ENCODE data around the gene PAPPA2. TPM values are rescaled to one million over a fixed set of nuclear protein-coding genes. Genes with fewer than 3 reads are reported as not detected.

Gene PAPPA2
- total RNA-seq, 2 experiments from 2014 or later, result 0.08 TPM

DNA sequence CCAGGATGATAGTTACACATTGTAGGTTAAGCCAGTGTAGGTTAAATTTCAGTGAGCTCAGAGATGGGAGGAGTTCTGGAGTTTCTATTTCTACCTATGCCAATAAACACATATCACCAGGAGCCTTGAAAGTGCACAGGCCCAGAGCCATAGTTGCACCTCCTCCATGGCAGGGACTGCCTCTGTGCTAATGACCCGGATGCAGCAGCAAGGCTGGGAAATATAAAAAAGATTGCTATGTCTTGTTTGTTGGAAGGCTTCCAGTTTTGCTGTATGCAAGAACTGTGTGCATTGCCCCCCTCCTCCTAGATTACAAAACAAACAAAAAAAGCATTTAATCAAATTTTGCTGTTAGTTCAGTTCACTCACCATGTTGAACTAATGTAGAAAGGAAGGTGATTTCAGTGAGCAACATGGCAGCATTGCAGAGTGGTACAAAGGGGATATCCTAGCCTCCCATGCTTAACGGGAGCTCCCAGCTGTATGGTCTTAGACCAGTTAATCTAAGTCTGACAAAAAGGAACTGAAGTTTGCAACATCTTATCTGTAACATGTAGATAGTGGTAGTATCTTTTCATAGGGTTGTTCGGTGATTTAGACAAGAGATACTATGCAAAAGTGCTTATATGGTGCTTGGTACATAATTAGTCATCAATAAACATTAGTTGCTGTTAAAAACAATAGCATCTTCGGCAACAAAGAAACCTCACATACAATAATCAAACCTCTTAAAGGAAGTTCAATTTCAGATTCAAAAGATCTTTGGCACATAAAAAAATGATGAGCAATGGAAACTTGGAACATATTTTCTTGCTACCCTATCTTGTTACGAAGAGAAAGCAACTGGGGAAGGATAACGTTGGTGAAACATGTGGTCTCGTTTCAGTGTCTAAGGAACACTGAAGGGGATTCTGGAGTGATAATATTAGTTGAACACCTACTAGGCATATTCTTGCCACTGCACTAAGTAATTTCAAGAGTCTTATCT, 392.1 kb downstream of the PAPPA2 start:
- ChIA-PET POLR2A (no interaction called here), CTCF (no interaction called here)
- H3K27ac Mint-ChIP-seq, result no peak overlapping the region
- H3K27me3 Mint-ChIP-seq, result no peaks in the 10 kb centered on the region
- peaks cover 2% of the 10 kb centered on the region for H3K9me3 Mint-ChIP-seq
- no peaks in the 10 kb centered on the region for H3K4me1 Mint-ChIP-seq
- no peak for DNase-seq
- no peak overlapping the region for H3K4me3 Mint-ChIP-seq
- no peaks in the 10 kb centered on the region for H3K36me3 Mint-ChIP-seq (ENCODE audit: low read depth)

DNA sequence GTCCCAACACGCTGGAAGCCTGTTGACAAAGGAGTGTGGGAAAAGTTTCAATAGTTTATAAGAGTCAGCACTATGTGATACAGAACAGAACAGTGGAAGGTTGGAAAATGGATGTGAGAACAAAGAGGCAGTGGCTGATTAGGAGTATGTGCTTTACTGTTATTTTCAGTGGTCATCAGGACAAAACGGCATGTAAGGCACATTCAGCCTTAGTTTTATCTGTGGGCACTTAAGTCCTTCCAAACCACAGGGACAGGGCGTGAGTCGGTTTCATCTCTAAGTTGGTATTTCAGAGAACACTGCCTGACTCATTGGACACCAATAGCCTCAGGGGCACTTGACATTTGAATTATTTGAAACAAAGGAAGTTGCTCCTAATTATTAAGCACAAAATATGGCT, 394.7 kb downstream of the PAPPA2 start:
- CTCF ChIA-PET, result no interaction called here
- no peaks in the 10 kb centered on the region for H3K36me3 Mint-ChIP-seq (ENCODE audit: low read depth)
- H3K9me3 Mint-ChIP-seq, result peaks cover 2% of the 10 kb centered on the region
- H3K27me3 Mint-ChIP-seq, result no peaks in the 10 kb centered on the region
- POLR2A ChIA-PET, result no interaction called here
- DNase-seq, result no peak
- no peak overlapping the region for H3K4me3 Mint-ChIP-seq
- H3K4me1 Mint-ChIP-seq, result no peaks in the 10 kb centered on the region
- no peak overlapping the region for H3K27ac Mint-ChIP-seq

DNA sequence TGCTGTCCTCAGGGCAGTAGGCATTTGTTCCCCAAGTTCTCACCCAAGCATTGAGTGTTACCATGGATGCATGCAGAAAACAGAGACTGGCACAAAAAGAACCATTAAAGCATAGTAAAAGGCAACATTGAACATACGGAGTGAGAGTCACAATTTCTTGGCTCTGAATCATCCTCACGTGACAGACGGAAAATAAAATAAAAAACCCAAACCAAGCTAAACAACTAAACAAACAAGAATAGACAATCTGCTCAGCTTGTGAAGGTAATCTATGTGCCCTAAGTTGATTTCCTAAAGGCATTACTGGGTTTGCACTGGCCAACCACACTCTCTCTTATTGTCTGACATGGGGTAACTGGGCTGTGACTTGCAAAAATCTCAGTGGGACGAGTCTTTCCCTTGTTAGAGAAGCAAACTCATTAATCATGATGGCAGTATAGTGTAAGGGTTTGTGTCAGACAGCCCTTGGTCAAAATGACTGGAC, 395.5 kb downstream of the PAPPA2 start:
- H3K9me3 Mint-ChIP-seq, result peaks cover 2% of the 10 kb centered on the region
- H3K4me1 Mint-ChIP-seq, result no peaks in the 10 kb centered on the region
- H3K27me3 Mint-ChIP-seq, result no peaks in the 10 kb centered on the region
- ChIA-PET CTCF (no interaction called here), POLR2A (no interaction called here)
- H3K27ac Mint-ChIP-seq, result no peak overlapping the region
- no peak for DNase-seq
- H3K4me3 Mint-ChIP-seq, result no peak overlapping the region
- H3K36me3 Mint-ChIP-seq (ENCODE audit: low read depth), result no peaks in the 10 kb centered on the region

DNA sequence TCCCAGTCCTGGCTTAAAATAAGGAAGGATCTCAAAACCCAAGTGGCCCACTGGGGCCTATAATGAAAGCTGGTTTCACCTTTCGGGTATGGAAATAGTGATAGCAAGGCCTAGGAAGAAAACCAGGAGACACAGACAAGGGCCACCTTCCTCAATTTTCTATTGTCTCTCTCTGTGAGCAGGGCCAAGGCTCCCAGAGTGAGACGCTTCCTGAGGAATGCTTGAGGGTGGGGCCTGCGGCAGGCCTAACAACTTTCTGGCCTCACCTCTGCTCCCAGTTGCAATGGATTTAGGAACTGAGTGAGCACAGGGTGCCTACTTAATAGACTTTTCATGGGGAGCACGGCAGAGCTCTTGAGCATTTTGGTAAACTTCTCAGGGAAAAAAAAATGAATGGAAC, 400.6 kb downstream of the PAPPA2 start:
- H3K4me3 Mint-ChIP-seq, result no peak overlapping the region
- POLR2A ChIA-PET, result no interaction called here
- H3K36me3 Mint-ChIP-seq (ENCODE audit: low read depth), result no peaks in the 10 kb centered on the region
- CTCF ChIA-PET, result interaction anchor here (1.3 kb wide), 1 partner anchor 1082 kb away, joined by 4 read pairs; no protein-coding TSS in a partner anchor
- H3K27ac Mint-ChIP-seq, result no peak overlapping the region
- no peak for DNase-seq
- no peaks in the 10 kb centered on the region for H3K27me3 Mint-ChIP-seq
- H3K9me3 Mint-ChIP-seq, result no peaks in the 10 kb centered on the region
- no peaks in the 10 kb centered on the region for H3K4me1 Mint-ChIP-seq

DNA sequence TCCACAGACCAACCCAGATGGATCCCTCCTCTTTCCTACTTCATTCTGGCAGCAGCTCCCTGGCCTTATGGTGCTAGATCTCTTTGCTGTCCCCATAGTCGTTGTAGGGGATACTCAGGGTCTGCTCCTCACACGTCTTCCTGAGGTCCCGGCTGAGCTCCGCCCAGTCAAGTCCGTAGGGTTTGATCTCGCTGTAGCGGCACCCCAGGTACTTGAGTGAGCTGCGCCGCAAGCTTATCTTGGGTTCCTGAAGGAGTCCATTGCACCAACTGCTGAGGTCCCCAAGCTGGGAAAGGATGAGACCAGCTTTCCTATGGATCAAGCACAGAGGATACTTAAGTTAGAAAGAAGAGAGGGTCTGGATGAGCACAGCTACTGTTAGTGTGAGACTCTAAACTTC, 401.2 kb downstream of the PAPPA2 start:
- DNase-seq, result no peak
- H3K27ac Mint-ChIP-seq, result no peak overlapping the region
- H3K9me3 Mint-ChIP-seq, result no peaks in the 10 kb centered on the region
- ChIA-PET CTCF (no interaction called here), POLR2A (no interaction called here)
- H3K27me3 Mint-ChIP-seq, result no peaks in the 10 kb centered on the region
- H3K4me1 Mint-ChIP-seq, result no peaks in the 10 kb centered on the region
- H3K36me3 Mint-ChIP-seq (ENCODE audit: low read depth), result no peaks in the 10 kb centered on the region
- no peak overlapping the region for H3K4me3 Mint-ChIP-seq

DNA sequence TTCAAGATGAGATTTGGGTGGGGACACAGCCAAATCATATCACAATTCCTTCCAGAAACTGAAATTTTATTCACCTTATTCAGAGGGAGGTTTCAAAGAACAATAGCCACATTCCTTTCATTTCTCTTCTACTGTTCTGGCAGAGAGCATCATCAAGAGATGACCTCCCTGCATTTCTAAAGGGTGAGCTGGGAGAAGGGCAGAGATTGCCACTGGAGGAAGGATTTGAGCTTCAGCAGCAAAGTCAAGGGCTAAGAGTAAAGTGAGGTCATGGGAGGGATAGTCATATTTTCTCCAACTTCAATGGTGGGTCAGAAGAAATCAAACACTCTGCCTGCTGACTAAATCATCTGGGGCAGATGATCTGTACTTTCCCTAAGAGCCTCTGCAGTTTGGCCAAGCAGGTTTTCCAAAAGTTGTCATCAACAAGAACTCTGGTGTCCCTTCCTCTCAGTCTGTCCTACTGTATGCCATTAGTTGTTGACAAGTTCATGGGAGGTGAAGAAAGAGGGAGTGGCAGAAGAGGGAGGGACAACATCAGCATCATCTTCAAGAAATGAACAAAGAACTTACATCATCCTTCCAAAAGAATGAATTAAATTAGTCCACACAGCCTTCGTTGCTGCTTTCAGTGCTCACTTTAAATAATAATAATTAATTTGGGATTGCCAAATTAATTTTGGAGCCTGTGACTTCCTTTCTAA, 403.2 kb downstream of the PAPPA2 start:
- no peaks in the 10 kb centered on the region for H3K9me3 Mint-ChIP-seq
- POLR2A ChIA-PET, result no interaction called here
- H3K27ac Mint-ChIP-seq, result no peak overlapping the region
- no peaks in the 10 kb centered on the region for H3K4me1 Mint-ChIP-seq
- no peak overlapping the region for H3K4me3 Mint-ChIP-seq
- no peaks in the 10 kb centered on the region for H3K36me3 Mint-ChIP-seq (ENCODE audit: low read depth)
- DNase-seq, result no peak
- H3K27me3 Mint-ChIP-seq, result no peaks in the 10 kb centered on the region
- CTCF ChIA-PET, result no interaction called here

DNA sequence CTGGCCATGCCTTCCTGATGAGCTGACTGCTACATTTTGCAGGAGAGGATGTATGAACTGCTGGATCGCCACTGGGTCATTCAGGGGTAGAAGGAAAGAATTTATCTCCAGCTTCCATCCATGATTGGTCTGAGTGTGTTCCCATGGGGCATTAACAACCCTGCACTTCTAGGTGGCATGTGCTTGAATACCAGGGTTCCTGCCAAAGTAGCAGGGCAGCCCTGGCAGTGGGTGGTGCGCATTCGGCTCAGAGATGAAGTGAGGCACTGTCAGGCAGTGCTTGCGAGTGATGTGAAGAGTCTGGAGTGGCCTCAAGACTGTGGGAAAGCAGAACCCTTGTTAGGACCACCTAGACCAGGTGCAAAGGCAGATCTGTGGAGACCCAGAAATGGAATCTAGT, 406.6 kb downstream of the PAPPA2 start:
- Mint-ChIP-seq H3K9me3 (no peaks in the 10 kb centered on the region), H3K4me3 (no peak overlapping the region), H3K27me3 (no peaks in the 10 kb centered on the region), H3K36me3 (ENCODE audit: low read depth) (no peaks in the 10 kb centered on the region), H3K4me1 (no peaks in the 10 kb centered on the region), H3K27ac (no peak overlapping the region)
- POLR2A ChIA-PET, result no interaction called here
- no peak for DNase-seq
- CTCF ChIA-PET, result no interaction called here

DNA sequence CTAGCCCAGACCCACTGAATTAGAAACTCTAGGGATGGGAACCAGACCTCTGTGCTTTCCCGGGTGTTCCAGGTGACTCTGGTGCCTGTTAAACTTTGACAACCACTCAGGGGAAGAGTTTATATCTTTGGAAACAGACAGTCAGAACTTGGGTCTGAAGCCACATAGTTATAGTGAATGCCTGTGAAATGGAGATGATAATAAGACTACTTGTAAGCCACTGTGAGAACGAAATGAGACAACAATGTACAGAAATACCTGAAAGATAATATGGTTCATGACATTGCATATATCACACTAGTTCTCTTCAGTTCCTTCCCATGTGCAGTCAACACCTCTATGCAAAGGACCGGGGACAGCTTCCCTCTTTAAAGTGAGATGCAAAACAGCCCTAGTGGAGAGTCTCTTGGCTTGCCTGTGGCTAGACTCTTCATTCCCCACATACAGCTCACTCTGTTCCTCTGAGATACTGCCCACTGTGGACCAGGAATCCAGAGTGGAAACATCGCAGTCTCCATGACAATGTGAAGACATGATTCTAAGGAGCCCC, 414.1 kb downstream of the PAPPA2 start:
- POLR2A ChIA-PET, result no interaction called here
- H3K36me3 Mint-ChIP-seq (ENCODE audit: low read depth), result no peaks in the 10 kb centered on the region
- H3K9me3 Mint-ChIP-seq, result no peaks in the 10 kb centered on the region
- H3K4me3 Mint-ChIP-seq, result no peak overlapping the region
- H3K27ac Mint-ChIP-seq, result no peak overlapping the region
- no peaks in the 10 kb centered on the region for H3K27me3 Mint-ChIP-seq
- no peaks in the 10 kb centered on the region for H3K4me1 Mint-ChIP-seq
- no peak for DNase-seq
- CTCF ChIA-PET, result no interaction called here

DNA sequence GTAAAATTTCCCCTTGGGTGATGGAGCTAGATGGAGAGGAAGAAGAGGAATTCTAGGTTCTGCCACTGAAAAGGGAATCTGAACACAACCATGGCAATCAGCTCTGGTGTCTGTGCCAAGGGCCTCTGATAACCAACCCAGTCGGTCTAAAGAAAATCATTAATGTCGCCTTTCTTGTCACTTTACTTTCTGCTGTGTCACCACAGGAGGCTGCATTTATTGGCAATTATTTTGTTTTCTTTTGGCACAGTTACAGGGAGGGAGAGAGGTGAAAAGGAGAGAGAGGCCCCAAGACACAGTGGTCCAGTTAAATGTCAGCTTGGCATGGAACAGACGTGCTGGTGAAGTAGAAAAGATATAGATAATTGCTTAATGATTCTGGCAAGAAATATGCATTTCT, 414.6 kb downstream of the PAPPA2 start:
- ChIA-PET CTCF (no interaction called here), POLR2A (no interaction called here)
- Mint-ChIP-seq H3K9me3 (no peaks in the 10 kb centered on the region), H3K36me3 (ENCODE audit: low read depth) (no peaks in the 10 kb centered on the region), H3K27ac (no peak overlapping the region), H3K27me3 (no peaks in the 10 kb centered on the region), H3K4me1 (no peaks in the 10 kb centered on the region), H3K4me3 (no peak overlapping the region)
- DNase-seq, result no peak

DNA sequence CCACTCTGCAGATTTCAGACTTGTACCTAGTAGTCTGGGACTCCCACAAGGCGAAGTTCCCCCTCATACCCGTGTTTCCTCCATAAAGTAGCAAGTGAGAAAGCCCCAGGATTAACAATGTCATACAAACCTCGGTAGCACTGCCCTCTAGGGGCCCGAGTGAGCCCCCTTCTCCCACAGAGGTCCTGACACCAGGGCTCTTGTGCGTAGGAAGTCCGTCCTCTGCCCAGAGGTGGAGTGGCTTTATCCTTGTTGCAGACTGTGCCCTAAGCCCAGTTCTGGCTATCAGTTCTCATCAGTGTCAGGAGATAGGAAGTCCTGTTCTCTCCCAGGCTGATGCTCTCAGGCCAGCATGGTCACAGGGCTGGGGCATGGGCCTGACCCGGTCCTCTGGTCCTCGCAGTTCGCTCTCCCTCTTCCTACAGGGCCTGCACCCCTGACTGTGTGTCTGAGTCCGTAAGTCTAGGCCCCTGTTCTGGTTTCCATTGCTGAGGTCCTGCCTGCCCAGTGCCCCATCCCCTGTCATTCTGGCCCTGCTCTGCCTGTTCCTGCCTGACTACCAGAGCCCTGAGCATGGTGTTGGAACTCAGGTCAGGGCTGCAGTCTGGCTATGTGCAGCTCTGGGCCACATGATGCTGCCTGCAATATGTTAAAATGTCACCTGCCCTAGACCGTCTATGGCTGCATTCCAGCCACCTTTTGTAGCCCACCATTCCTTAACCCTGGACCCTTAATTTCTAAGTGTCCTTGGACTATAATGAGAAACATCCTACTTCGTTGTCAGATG, 416.0 kb downstream of the PAPPA2 start:
- CTCF ChIA-PET, result interaction anchor here (1.8 kb wide), 1 partner anchor 17 kb away, joined by 4 read pairs; no protein-coding TSS in a partner anchor
- Mint-ChIP-seq H3K9me3 (no peaks in the 10 kb centered on the region), H3K27me3 (no peaks in the 10 kb centered on the region), H3K4me3 (no peak overlapping the region), H3K36me3 (ENCODE audit: low read depth) (no peaks in the 10 kb centered on the region), H3K27ac (no peak overlapping the region), H3K4me1 (no peaks in the 10 kb centered on the region)
- no peak for DNase-seq
- POLR2A ChIA-PET, result no interaction called here

DNA sequence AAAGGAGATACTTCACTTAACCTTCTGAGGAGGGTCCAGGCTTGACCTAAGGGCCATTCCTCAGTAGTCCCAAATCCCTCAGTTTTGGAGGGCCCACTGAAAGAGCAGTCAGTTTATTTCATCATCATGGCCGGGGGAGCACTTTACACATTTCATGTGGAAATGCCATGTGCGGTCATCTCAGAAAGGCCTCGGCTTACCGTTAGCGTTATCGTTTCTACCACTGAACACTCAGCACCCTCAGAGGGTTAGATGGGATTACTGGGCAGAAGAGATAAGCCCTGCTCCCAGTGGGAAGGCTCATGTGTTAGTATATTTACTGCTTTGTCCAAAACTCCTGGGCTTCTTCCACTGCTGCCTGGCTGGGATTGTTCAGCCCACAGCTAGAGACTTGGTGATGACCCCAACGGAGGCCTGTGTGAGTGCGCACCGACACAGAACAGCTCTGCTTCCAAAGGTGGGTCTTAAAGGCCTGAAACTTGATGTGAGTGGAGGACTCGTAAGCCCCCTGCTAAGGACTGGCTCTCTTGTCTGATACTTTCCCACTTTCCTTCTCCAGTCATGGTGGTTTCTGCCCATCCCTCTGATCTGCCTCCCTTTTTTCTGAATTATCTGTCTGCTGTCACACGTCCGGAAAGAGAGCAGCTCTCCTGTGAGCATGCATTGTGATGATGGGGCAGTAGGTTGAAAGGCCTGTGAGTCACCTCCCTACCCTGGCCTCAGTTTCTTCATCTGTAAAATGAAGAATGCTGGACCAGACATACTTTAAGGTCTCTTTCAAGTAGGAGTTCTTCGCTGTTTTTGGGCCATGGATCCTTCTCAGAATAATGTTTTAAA, 417.0 kb downstream of the PAPPA2 start:
- Mint-ChIP-seq H3K27me3 (no peaks in the 10 kb centered on the region), H3K27ac (no peak overlapping the region), H3K36me3 (ENCODE audit: low read depth) (no peaks in the 10 kb centered on the region), H3K4me1 (no peaks in the 10 kb centered on the region), H3K4me3 (no peak overlapping the region), H3K9me3 (no peaks in the 10 kb centered on the region)
- ChIA-PET CTCF (interaction anchor here (1.8 kb wide), 1 partner anchor 16 kb away, joined by 4 read pairs; no protein-coding TSS in a partner anchor), POLR2A (no interaction called here)
- DNase-seq, result no peak

DNA sequence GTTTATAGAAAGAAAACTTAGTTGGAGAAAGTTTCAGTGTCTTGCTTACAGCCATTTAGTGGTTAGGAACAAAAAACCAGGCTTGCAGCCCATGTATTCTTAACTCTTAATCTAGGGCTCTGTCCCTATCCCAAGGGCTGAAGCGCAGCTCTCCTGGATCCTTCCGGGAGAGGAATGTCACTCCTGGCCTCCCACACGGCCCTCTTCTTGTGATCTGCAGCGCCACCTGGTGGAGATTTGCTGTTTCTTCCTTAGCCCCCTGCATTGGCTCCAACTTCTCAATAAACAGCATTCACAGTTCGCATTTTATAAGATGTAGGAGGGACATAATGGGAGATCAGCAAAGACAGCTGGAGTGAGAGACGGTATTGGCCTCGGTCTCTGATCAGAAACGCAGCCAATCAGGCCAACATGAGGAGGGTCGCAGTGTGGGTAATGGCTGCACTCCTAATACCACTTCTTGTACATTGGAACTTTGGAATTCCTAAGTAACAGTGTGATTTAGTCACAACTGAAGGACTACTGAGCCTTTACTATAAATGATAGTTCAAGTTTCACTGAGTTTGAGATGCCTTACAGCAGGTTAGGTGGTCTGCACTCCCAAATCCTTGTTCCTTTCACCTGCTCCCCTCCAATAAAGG, 418.1 kb downstream of the PAPPA2 start:
- DNase-seq, result peak; percentile 39
- CTCF ChIA-PET, result no interaction called here
- Mint-ChIP-seq H3K9me3 (no peaks in the 10 kb centered on the region), H3K4me1 (no peaks in the 10 kb centered on the region), H3K36me3 (ENCODE audit: low read depth) (no peaks in the 10 kb centered on the region), H3K27me3 (no peaks in the 10 kb centered on the region), H3K27ac (no peak overlapping the region), H3K4me3 (no peak overlapping the region)
- POLR2A ChIA-PET, result no interaction called here
